Upper lobe of right lung (tissue), 1 donor: Measurements from ENCODE around the gene PIK3R6. TPM values are rescaled to one million over a fixed set of nuclear protein-coding genes. Genes with fewer than 3 reads are reported as not detected.
"Not testable (repeated sequence)": the region's sequence is repeated elsewhere in the genome, so short reads cannot be mapped to it uniquely, and the experiment has no call there.

Source experiments
- ATAC-seq: fragments of 200-7000 bp; cut with Tn5 transposase; one replicate; pipeline ENCODE4 v1.9.1; 2020; ENCODE audit warnings: mild to moderate bottlenecking, moderate library complexity
- DNase-seq: peaks from one replicate; pipeline ENCODE4 v3.0.0-alpha.2; 2020
- H3K27ac ChIP-seq: fragments of 200-600 bp; one replicate; pipeline ENCODE4 v1.8.0; 2022
- H3K27me3 ChIP-seq: fragments of 200-600 bp; one replicate; pipeline ENCODE4 v1.8.0; 2022; ENCODE audit warnings: mild to moderate bottlenecking
- H3K36me3 ChIP-seq: fragments of 200-600 bp; one replicate; pipeline ENCODE4 v1.8.0; 2022
- H3K4me1 ChIP-seq: fragments of 200-600 bp; one replicate; pipeline ENCODE4 v1.8.0; 2022
- H3K4me3 ChIP-seq: fragments of 200-600 bp; one replicate; pipeline ENCODE4 v1.8.0; 2022; ENCODE audit warnings: mild to moderate bottlenecking
- H3K9me3 ChIP-seq: fragments of 200-600 bp; one replicate; pipeline ENCODE4 v1.8.0; 2022
- CTCF ChIP-seq: fragments of 200-600 bp; IDR thresholded peaks from one replicate; pipeline ENCODE4 v1.8.0; 2022; ENCODE audit warnings: antibody characterized with exemption
- intact Hi-C: fragments of 100-400 bp; cut with DNase I; formaldehyde crosslinking; loops from one replicate; pipeline ENCODE4 v1.11.0; 2022
- total RNA-seq: library from RNA; stranded (reverse); fragmentation: NEBNext Ultra II Directional; extraction: Animal tissue kit (Norgen Biotek cat#: 25700); gene quantifications from one replicate; pipeline ENCODE4 v1.2.1, GENCODE V29; 2021
- donor health status: DM: no; HTN: yes; CAD: no; lungs with severe emphysema.

The PIK3R6 gene
- total RNA-seq, 1 donor from 2014 or later = 2.7 TPM

DNA sequence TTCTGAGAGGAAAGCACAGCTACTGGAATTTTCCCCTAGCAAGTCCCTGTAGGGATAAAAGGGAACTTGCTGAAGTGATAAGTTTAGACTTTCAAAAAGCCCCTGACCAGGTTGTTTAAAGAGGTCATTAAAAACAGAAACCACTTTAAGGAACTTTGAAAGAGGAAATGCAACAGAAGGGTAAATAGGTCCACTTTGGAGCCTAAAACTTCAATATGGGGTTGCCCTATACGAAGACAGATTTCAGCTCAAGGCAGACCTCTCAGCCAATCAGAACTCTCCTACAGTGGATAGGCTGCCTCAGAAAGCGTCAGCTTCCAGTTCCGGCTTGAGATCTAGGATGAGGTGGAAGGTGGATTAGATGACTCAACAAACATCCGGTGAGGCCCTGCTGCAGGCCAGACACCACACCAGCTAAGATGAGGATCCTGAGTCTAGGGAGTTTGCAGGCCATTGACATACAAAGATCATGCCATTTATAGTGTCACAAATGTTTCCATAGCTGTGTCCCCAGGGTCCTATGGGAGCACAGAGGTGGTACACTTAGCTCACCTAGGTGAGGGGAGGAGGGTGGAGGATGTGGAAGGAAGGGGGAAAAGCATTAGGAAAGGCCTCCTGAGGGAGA is 60.4 kb downstream of the PIK3R6 start:
- H3K27me3 ChIP-seq = peaks cover 5% of the 10 kb centered on the region
- ATAC-seq (peak; percentile 73), DNase-seq (no peak)
- no peak overlapping the region for H3K27ac ChIP-seq
- no peaks in the 10 kb centered on the region for H3K9me3 ChIP-seq
- no peaks in the 10 kb centered on the region for H3K36me3 ChIP-seq
- intact Hi-C loops = no loop called here
- H3K4me1 ChIP-seq = no peaks in the 10 kb centered on the region
- TF ChIP-seq CTCF = no peak
- H3K4me3 ChIP-seq = no peak overlapping the region

GRCh38 chr17:8806253-8806925 is 61.1 kb downstream of the PIK3R6 start:
- ATAC-seq (no peak), DNase-seq (no peak)
- Histone ChIP-seq H3K9me3 (no peaks in the 10 kb centered on the region), H3K27ac (no peak overlapping the region), H3K27me3 (peaks cover 8% of the 10 kb centered on the region), H3K4me1 (no peaks in the 10 kb centered on the region), H3K36me3 (no peaks in the 10 kb centered on the region), H3K4me3 (no peak overlapping the region)
- intact Hi-C loops = no loop called here
- TF ChIP-seq CTCF = no peak

GRCh38 chr17:8805396-8805795 is 62.1 kb downstream of the PIK3R6 start:
- H3K27ac ChIP-seq, H3K4me3 ChIP-seq, DNase-seq, H3K27me3 ChIP-seq, H3K4me1 ChIP-seq, ATAC-seq, intact Hi-C loops, H3K36me3 ChIP-seq, H3K9me3 ChIP-seq: not testable (repeated sequence)

DNA sequence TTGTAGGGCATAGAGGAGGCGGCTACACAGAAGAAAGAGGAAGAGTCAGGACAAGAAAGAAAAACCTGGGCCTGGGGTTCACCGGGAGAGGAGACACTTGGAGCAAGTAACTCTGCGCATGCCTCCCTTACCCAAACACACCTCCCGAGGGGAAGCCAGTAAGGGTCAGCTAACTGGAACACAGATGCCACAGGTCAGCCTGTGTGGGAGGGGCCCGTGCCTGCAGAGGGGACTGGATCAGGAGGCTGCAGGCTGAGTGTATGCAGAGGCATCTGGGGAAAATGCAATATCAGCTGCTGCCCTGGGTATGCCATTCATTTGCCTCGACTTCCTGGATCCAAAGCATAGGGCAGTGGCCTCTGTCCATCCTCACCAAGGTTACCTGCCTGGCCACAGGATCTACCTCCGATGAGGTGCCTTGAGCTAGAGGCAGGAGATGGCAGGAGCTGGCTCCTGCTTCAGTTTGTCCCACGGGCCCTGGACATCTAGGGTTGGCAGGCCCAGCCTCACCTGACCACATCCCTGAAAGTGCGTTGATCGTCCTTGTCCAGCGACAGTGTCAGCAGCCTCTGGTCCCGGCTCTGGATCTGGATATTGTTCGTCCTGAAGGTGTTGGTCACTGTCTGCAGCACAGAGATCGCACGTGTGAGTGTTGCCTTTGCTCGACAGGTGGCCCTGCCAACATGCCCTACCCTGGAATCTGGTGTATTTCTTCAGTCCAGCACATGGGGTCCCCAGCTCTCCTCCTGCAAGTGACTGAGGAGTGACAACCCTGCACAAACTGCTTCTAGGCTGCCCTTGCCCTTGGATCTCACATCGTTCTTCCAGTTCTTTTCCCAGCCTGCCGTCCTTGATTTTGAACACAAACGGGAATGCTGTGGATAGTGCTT is 63.7 kb downstream of the PIK3R6 start:
- Histone ChIP-seq H3K36me3 (no peaks in the 10 kb centered on the region), H3K9me3 (no peaks in the 10 kb centered on the region), H3K4me3 (no peak overlapping the region), H3K27ac (no peak overlapping the region), H3K4me1 (no peaks in the 10 kb centered on the region), H3K27me3 (peaks cover 12% of the 10 kb centered on the region)
- ATAC-seq (no peak), DNase-seq (no peak)
- intact Hi-C loops = no loop called here
- TF ChIP-seq CTCF = no peak

GRCh38 chr17:8801135-8801840 is 66.2 kb downstream of the PIK3R6 start:
- Histone ChIP-seq H3K27ac (no peak overlapping the region), H3K4me3 (no peak overlapping the region), H3K9me3 (no peaks in the 10 kb centered on the region), H3K36me3 (no peaks in the 10 kb centered on the region), H3K27me3 (peaks cover 19% of the 10 kb centered on the region), H3K4me1 (no peaks in the 10 kb centered on the region)
- DNase-seq (no peak), ATAC-seq (no peak)
- intact Hi-C loops = no loop called here
- TF ChIP-seq CTCF = no peak
